Hepatocyte (in vitro differentiated cells): ENCODE measurements around the gene ZGLP1.

Source experiments
- EZH2 ChIP-seq: fragments of 200-600 bp; sonication (generic); IDR thresholded peaks from 2 replicates; pipeline ENCODE4 v1.6.1; 2016; ENCODE audit warnings: antibody characterized with exemption, mild to moderate bottlenecking, borderline replicate concordance
- TF ChIP-seq, protein P1 (sequence below): fragments of 200-600 bp; sonication (generic); IDR thresholded peaks from 2 replicates; pipeline ENCODE4 v1.5.1; 2016; ENCODE audit warnings: antibody characterized with exemption, mild to moderate bottlenecking; ENCODE audit not compliant: poor library complexity

DNA sequence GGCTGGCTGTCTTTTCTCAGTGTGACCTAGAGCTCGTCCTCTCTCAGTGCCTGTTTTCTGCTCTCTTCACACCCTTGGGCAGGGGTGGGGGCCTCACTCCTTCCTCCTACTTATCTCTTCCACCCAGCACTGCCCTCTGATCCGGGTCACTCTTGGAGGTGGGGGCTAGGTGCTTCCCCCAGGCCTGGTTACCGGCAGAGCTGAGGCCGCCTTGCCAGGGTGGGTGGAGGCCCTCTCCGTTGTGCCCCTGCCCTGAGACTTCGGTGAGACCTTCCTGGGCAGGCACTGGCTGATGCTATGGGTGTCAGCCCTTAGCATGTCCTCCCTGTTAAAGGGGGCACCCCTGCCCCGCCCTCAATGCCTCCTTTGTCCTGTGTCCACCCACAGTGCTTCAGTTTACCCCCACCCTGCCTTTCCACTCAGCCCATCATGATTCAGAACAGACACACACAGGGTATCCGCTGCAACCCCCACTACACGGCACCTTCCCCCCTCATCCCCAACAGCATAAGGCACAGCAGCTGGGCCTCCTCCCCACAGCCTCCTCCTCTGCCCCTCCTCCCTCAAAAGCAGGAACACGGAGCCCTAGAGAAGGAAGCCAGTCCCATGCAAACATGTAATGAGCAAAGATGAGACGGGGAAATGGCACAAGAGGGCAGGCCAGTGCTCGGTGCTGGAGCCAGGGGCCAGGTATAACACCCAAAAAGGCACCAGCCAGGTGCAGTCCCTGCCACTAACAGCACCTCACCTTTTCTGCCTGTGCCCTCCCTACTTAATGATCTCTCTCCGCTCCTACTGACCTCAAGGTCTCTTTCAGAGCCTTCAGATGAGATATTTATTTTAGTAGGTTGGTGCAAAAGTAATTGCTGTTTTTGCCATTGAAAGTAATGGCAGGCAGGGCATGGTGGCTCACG, 9.8 kb downstream of the ZGLP1 start:
- TF ChIP-seq, protein P1, sequence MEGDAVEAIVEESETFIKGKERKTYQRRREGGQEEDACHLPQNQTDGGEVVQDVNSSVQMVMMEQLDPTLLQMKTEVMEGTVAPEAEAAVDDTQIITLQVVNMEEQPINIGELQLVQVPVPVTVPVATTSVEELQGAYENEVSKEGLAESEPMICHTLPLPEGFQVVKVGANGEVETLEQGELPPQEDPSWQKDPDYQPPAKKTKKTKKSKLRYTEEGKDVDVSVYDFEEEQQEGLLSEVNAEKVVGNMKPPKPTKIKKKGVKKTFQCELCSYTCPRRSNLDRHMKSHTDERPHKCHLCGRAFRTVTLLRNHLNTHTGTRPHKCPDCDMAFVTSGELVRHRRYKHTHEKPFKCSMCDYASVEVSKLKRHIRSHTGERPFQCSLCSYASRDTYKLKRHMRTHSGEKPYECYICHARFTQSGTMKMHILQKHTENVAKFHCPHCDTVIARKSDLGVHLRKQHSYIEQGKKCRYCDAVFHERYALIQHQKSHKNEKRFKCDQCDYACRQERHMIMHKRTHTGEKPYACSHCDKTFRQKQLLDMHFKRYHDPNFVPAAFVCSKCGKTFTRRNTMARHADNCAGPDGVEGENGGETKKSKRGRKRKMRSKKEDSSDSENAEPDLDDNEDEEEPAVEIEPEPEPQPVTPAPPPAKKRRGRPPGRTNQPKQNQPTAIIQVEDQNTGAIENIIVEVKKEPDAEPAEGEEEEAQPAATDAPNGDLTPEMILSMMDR = no peak
- TF ChIP-seq EZH2 = no peak
